Transverse colon (tissue), 4 donors: Measurements from ENCODE around the gene SULT1A1. TPM values are rescaled to one million over a fixed set of nuclear protein-coding genes. Genes with fewer than 3 reads are reported as not detected.
"Not testable (repeated sequence)": the region's sequence is repeated elsewhere in the genome, so short reads cannot be mapped to it uniquely, and the experiment has no call there.

Experiments used
- DNase-seq: peaks from one replicate; pipeline ENCODE4 v3.0.0-alpha.2; 2019
- H3K27ac ChIP-seq, 4 donors: fragments of 200-600 bp; sonication (generic); 2 replicates each; pipeline ENCODE4 v1.5.1; 2016 to 2018; ENCODE audit warnings: inconsistent platforms in 4 of 4
- H3K27me3 ChIP-seq: fragments of 200-600 bp; sonication (generic); 2 replicates; pipeline ENCODE4 v1.5.1; 2017; ENCODE audit warnings: inconsistent platforms
- H3K36me3 ChIP-seq, 4 donors: fragments of 200-600 bp; sonication (generic); 2 replicates each; pipeline ENCODE4 v1.5.1; 2017 to 2019; ENCODE audit warnings: inconsistent platforms in 4 of 4
- H3K4me1 ChIP-seq, 4 donors: fragments of 200-600 bp; sonication (generic); 2 replicates each; pipeline ENCODE4 v1.5.1; 2017 to 2020; ENCODE audit warnings: inconsistent platforms in 4 of 4
- H3K4me3 ChIP-seq, 4 donors: fragments of 200-600 bp; sonication (generic); 1 replicate in 1 of 4; 2 replicates in 3 of 4; pipeline versions ENCODE4 v1.5.1 to v1.6.1; 2017 to 2019; ENCODE audit warnings: inconsistent platforms in 4 of 4
- H3K9me3 ChIP-seq, 2 donors: fragments of 200-600 bp; sonication (generic); 2 replicates each; pipeline ENCODE4 v1.5.1; 2017 to 2019; ENCODE audit warnings: inconsistent platforms in 2 of 2
- CTCF ChIP-seq, 5 experiments: fragments of 200-600 bp in 3 of 5; fragments of 450-650 bp in 2 of 5; sonication (generic) in 3 of 5; IDR thresholded peaks; 1 replicate in 2 of 5; 2 replicates in 3 of 5; pipeline ENCODE4 v1.5.1; 2016 to 2017; ENCODE audit warnings: antibody characterized with exemption in 5 of 5, inconsistent platforms in 3 of 5, mild to moderate bottlenecking in 2 of 5, moderate library complexity in 1 of 5
- EP300 ChIP-seq: sonication (generic); formaldehyde crosslinking; IDR thresholded peaks from one replicate; pipeline ENCODE4 v1.6.1; 2017; ENCODE audit warnings: antibody characterized with exemption, low read depth
- POLR2A ChIP-seq: fragments of 450-650 bp; IDR thresholded peaks from one replicate; pipeline ENCODE4 v1.6.1; 2016; ENCODE audit warnings: antibody characterized with exemption, mild to moderate bottlenecking, moderate library complexity
- POLR2AphosphoS5 ChIP-seq, 3 donors: sonication (generic); formaldehyde crosslinking; IDR thresholded peaks; one replicate each; pipeline ENCODE4 v1.6.1; 2016; ENCODE audit warnings: antibody characterized with exemption in 3 of 3
- WGBS, 2 donors: methylation state at CpG; one replicate each; pipeline ENCODE4 v1.1.5; 2018; ENCODE audit warnings: low coverage in 1 of 2; 5-methylcytosine and 5-hydroxymethylcytosine counted together
- in situ Hi-C, 4 donors: fragments of 200-750 bp; cut with MboI; loops; one replicate each; pipeline versions ENCODE4 v1.15.0 to v1.15.1; 2017; ENCODE audit warnings: low sequenced_read_pairs in 3 of 4, low pct_ligation_motif_present in 1 of 4, low pct_unique_long_range_greater_than_20kb in 1 of 4
- intact Hi-C: fragments of 100-400 bp; cut with DNase I; formaldehyde crosslinking; loops from one replicate; pipeline ENCODE4 v1.15.1; 2023; ENCODE audit warnings: low total_unique reads
- total RNA-seq, 4 donors: library from RNA; depleted of rRNA; stranded (reverse); fragments of >200 nt; gene quantifications; one replicate each; pipeline ENCODE4 v1.1.0, GENCODE V29; 2016

Gene SULT1A1
- total RNA-seq, 4 donors from 2014 or later: 137 to 455 (median 280) TPM

GRCh38 chr16:28599377-28600285 is 10.2 kb downstream of the SULT1A1 start:
- no CpG with 5 or more reads among the region's 17 CpGs for WGBS, 2 donors
- in situ Hi-C loops, DNase-seq: not testable (repeated sequence)

GRCh38 chr16:28597692-28598261 is 12.1 kb downstream of the SULT1A1 start:
- TF ChIP-seq CTCF (IDR thresholded peaks at IDR 0.05) (no peak), POLR2A (no peak), EP300 (no peak), POLR2AphosphoS5 (IDR thresholded peaks at IDR 0.05) (no peak)
- 60 to 71% methylated on average over 1 to 8 of the region's 9 CpGs for WGBS, 2 donors
- Histone ChIP-seq H3K27me3 (no peaks in the 10 kb centered on the region), H3K36me3 (no peaks in the 10 kb centered on the region), H3K4me1 (peaks cover 0 to 23% (median 14%) of the 10 kb centered on the region in 4 donors), H3K9me3 (no peaks in the 10 kb centered on the region), H3K4me3 (no peak overlapping the region), H3K27ac (peak overlapping the region in 3 of 4 donors; percentile 34 to 74 (median 67))
- intact Hi-C loops: no loop called here
- in situ Hi-C loops: no loop called here
- no peak for DNase-seq

More at GRCh38 chr16:28599377-28600285, 10.2 kb downstream of the SULT1A1 start:
- H3K27me3 ChIP-seq, H3K27ac ChIP-seq, H3K4me3 ChIP-seq, intact Hi-C loops, H3K9me3 ChIP-seq, H3K36me3 ChIP-seq: not testable (repeated sequence)
- peaks cover 0 to 23% (median 14%) of the 10 kb centered on the region in 4 donors for H3K4me1 ChIP-seq

GRCh38 chr16:28596840-28597691 is 12.8 kb downstream of the SULT1A1 start, which contains the start of gene SULT1A2:
TSS of gene SULT1A2 (minus strand) at chr16:28597050. CDS start at chr16:28595930, 1,120 bp downstream.
- H3K4me3 ChIP-seq: peak within 1 kb of the TSS in 2 of 4 donors; percentile 9 to 38
- no peaks in the 10 kb centered on the region for H3K27me3 ChIP-seq
- peaks cover 0 to 23% (median 14%) of the 10 kb centered on the region in 4 donors for H3K4me1 ChIP-seq
- H3K9me3 ChIP-seq: no peaks in the 10 kb centered on the region
- TF ChIP-seq EP300 (no peak), POLR2AphosphoS5 (IDR thresholded peaks at IDR 0.05) (peak in 2 of 3 donors; percentile 24 to 81), POLR2A (peak; percentile 70)
- in situ Hi-C loops (no loop called here), intact Hi-C loops (no loop called here)
- no peaks in the 10 kb centered on the region for H3K36me3 ChIP-seq
- DNase-seq: peak; percentile 81
- WGBS, 2 donors: 28 to 40% methylated on average over 2 to 11 of the region's 11 CpGs
- peak within 1 kb of the TSS in 3 of 4 donors; percentile 34 to 74 (median 67) for H3K27ac ChIP-seq

GRCh38 chr16:28596115-28596630 is 13.7 kb downstream of the SULT1A1 start:
- intact Hi-C loops (no loop called here), in situ Hi-C loops (no loop called here)
- no peak for DNase-seq
- H3K9me3 ChIP-seq: no peaks in the 10 kb centered on the region
- WGBS, 2 donors: 64% methylated on average over 7 of the region's 8 CpGs; no CpG with 5 or more reads in 1 of the 2 donors
- no peaks in the 10 kb centered on the region for H3K36me3 ChIP-seq
- peak overlapping the region in 2 of 4 donors; percentile 9 to 38 for H3K4me3 ChIP-seq
- peaks cover 0 to 23% (median 14%) of the 10 kb centered on the region in 4 donors for H3K4me1 ChIP-seq
- peak overlapping the region in 3 of 4 donors; percentile 19 to 74 (median 67) for H3K27ac ChIP-seq
- no peak for TF ChIP-seq CTCF (IDR thresholded peaks at IDR 0.05)
- no peak for TF ChIP-seq POLR2AphosphoS5 (IDR thresholded peaks at IDR 0.05)
- no peak for TF ChIP-seq EP300
- TF ChIP-seq POLR2A: no peak
- H3K27me3 ChIP-seq: no peaks in the 10 kb centered on the region

GRCh38 chr16:28595451-28595850 is 14.4 kb downstream of the SULT1A1 start:
- intact Hi-C loops, H3K4me3 ChIP-seq: not testable (repeated sequence)

More at GRCh38 chr16:28595451-28595850, 14.4 kb downstream of the SULT1A1 start:
- peaks cover 0 to 23% (median 14%) of the 10 kb centered on the region in 4 donors for H3K4me1 ChIP-seq
- 83% methylated on average over 4 of the region's 6 CpGs; no CpG with 5 or more reads in 1 of the 2 donors for WGBS, 2 donors
- H3K27ac ChIP-seq, H3K9me3 ChIP-seq, in situ Hi-C loops, H3K27me3 ChIP-seq, H3K36me3 ChIP-seq, DNase-seq: not testable (repeated sequence)
